SK-N-SH treated with all-trans-retinoic acid at 6 μM for 48 hours (cell line): ENCODE results near the gene KRTAP5-4.

ENCODE experiments used
- ESRRG ChIP-seq: fragments of 250-450 bp; sonication (Bioruptor Pico); IDR thresholded peaks from 2 replicates; pipeline ENCODE4 v1.6.1; 2021; ENCODE audit warnings: mild to moderate bottlenecking
- ZC3H10 ChIP-seq: fragments of 250-450 bp; sonication (Bioruptor Pico); IDR thresholded peaks from 2 replicates; pipeline ENCODE4 v1.5.1; 2021; ENCODE audit warnings: mild to moderate bottlenecking, moderate library complexity
- ZFP3 ChIP-seq: fragments of 250-450 bp; sonication (Bioruptor Pico); IDR thresholded peaks from 2 replicates; pipeline ENCODE4 v1.5.0; 2020; ENCODE audit warnings: mild to moderate bottlenecking, moderate library complexity

GRCh38 chr11:1650918-1651262, 29.0 kb upstream of the KRTAP5-4 start:
- TF ChIP-seq ZFP3 (CRISPR knock-in tag) (no peak), ZC3H10 (CRISPR knock-in tag) (no peak), ESRRG (CRISPR knock-in tag) (no peak)
